ENCODE measurements around the gene PSIP1. TPM values are rescaled to one million over a fixed set of nuclear protein-coding genes. Genes with fewer than 3 reads are reported as not detected.
A peak's percentile ranks its signal among the peaks of the same experiment; 100 is the strongest.
"Not testable (repeated sequence)": the region's sequence is repeated elsewhere in the genome, so short reads cannot be mapped to it uniquely, and the experiment has no call there.

PSIP1 gene
- total RNA-seq, 1 experiment from 2014 or later = 362 TPM

DNA sequence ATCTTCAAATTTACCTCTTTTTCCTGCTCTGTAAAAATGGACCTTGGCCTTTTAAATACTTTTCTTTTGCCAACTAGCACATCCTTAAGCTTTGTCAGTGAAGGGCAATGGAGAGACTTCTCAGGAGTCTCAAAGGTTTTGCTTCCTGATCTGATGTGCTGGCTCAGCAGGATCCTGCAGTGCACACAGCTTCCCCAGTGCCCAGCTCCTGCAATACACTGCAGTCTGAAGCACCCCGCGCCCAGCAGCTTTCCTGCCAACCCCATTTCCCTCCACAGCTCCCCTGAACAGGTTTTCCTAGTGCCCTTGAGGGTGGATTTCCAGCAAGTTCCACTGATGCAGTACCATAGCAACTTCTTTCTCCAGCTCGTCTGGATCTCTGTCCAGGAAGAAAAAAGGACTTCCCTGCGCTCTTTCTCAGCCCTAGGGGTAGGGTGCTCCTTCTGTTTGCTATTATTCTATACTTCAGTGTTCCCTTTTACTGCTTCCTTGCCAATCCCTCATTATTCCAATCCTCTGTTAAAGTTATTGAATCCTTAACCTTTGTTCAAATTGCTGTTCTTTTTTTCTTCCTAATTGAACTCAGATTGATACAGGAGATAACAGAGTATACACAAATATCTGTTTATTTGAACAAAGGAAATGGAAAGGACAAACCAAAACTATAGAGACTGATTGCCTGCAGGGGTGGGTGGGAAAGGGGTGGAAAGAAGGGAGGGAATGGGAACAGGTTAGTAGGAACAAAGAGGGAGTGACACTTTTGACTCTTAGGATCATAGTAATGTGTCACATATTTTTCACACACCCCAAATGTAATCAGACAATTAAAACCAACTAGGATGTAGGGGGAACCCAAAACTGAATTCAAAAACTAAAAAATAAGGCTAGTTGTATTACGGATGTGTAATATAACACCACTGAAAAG is 79.6 kb downstream of the PSIP1 start:
- Histone ChIP-seq H3K14ac (ENCODE audit: insufficient read depth, low read length) (no peak overlapping the region), H2BK5ac (ENCODE audit: insufficient read length, low read length) (no peak overlapping the region), H3K18ac (ENCODE audit: insufficient read length, low read depth, low read length) (no peak overlapping the region), H3K27me3 (ENCODE audit: insufficient read depth, low read length) (no peaks in the 10 kb centered on the region), H3K9me3 (ENCODE audit: control insufficient read depth, low read depth, low read length) (no peaks in the 10 kb centered on the region), H3K79me2 (ENCODE audit: insufficient read depth, low read length) (no peaks in the 10 kb centered on the region), H3T11ph (ENCODE audit: low read length) (no peak overlapping the region), H3K4me1 (ENCODE audit: insufficient read depth, low read length) (no peaks in the 10 kb centered on the region), H3K23me2 (ENCODE audit: insufficient read length, low read depth, low read length, poor library complexity, severe bottlenecking) (no peaks in the 10 kb centered on the region), H3K9ac (ENCODE audit: extremely low read depth, insufficient read length, low read length) (no peak overlapping the region), H3K23ac (ENCODE audit: insufficient read length, low read depth, low read length) (no peak overlapping the region), H3K79me1 (ENCODE audit: insufficient read depth, low read depth, low read length, poor library complexity, severe bottlenecking) (peaks cover 4% of the 10 kb centered on the region), H2AK5ac (ENCODE audit: insufficient read length, low read length) (no peak overlapping the region), H3K4ac (ENCODE audit: low read depth, low read length) (no peak overlapping the region), H4K5ac (ENCODE audit: insufficient read length, low read depth, low read length) (no peak overlapping the region), H2AFZ (ENCODE audit: low read length) (no peak overlapping the region), H4K20me1 (ENCODE audit: control insufficient read depth, insufficient read depth, insufficient read length) (no peaks in the 10 kb centered on the region), H2BK15ac (ENCODE audit: low read depth, low read length) (no peak overlapping the region), H3K4me2 (ENCODE audit: insufficient read depth, insufficient read length, low read length) (no peak overlapping the region), H4K8ac (replicated peaks; ENCODE audit: insufficient read length, low read depth, low read length) (no peak overlapping the region), H2BK20ac (ENCODE audit: low read depth, low read length, poor library complexity, severe bottlenecking) (no peak overlapping the region), H2BK12ac (ENCODE audit: insufficient read length, low read depth, low read length) (no peak overlapping the region), H4K91ac (ENCODE audit: insufficient read length, low read depth, low read length) (no peak overlapping the region), H3K27ac (ENCODE audit: insufficient read length, low read depth, low read length) (no peak overlapping the region), H3K56ac (ENCODE audit: insufficient read length, low read depth, low read length) (no peak overlapping the region), H2BK120ac (ENCODE audit: low read depth, low read length, poor library complexity, severe bottlenecking) (no peak overlapping the region)
- Mint-ChIP-seq H3K4me3 (no peak overlapping the region), H3K27ac (peak overlapping the region; percentile 12 to 91 (median 38); a peak in 5 of 7 replicates), H3K36me3 (ENCODE audit: insufficient read depth in 1 of 3, low read depth in 3 of 3) (peaks cover 38 to 67% (median 58%) of the 10 kb centered on the region in 3 experiments), H3K27me3 (ENCODE audit: low read depth) (no peaks in the 10 kb centered on the region), H3K4me1 (peaks cover 6 to 15% of the 10 kb centered on the region in 2 experiments), H3K9me3 (no peaks in the 10 kb centered on the region; a peak in 1 of 5 replicates)
- no CpG with 5 or more reads among the region's 5 CpGs for WGBS (ENCODE audit: extremely low coverage, insufficient read length, low lambda C conversion rate)
- TF ChIP-seq, protein P1, sequence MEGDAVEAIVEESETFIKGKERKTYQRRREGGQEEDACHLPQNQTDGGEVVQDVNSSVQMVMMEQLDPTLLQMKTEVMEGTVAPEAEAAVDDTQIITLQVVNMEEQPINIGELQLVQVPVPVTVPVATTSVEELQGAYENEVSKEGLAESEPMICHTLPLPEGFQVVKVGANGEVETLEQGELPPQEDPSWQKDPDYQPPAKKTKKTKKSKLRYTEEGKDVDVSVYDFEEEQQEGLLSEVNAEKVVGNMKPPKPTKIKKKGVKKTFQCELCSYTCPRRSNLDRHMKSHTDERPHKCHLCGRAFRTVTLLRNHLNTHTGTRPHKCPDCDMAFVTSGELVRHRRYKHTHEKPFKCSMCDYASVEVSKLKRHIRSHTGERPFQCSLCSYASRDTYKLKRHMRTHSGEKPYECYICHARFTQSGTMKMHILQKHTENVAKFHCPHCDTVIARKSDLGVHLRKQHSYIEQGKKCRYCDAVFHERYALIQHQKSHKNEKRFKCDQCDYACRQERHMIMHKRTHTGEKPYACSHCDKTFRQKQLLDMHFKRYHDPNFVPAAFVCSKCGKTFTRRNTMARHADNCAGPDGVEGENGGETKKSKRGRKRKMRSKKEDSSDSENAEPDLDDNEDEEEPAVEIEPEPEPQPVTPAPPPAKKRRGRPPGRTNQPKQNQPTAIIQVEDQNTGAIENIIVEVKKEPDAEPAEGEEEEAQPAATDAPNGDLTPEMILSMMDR (conservative IDR thresholded peaks at IDR 0.05) = no peak
- DNase-seq = no peak

DNA sequence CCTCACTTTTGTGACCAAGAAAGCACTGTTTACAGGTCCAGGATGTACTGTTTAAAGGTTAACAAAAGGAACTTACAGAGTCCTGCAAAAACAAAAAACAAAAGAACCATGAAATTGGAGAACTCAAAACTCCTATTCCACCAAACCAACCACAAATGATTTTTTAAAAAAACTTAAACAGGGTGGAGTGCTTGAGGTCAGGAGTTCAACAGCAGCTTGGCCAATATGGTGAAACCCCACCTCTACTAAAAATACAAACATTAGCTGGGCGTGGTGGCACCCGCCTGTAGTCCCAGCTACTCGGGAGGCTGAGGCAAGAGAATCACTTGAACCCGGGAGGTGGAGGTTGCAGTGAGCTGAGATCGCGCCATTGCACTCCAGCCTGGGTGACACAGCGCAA is 83.1 kb downstream of the PSIP1 start:
- peaks cover 12% of the 10 kb centered on the region for H3K79me1 ChIP-seq (ENCODE audit: insufficient read depth, low read depth, low read length, poor library complexity, severe bottlenecking)
- not testable (repeated sequence) for H2AK5ac ChIP-seq (ENCODE audit: insufficient read length, low read length); H4K5ac ChIP-seq (ENCODE audit: insufficient read length, low read depth, low read length); H3K79me2 ChIP-seq (ENCODE audit: insufficient read depth, low read length); H2BK20ac ChIP-seq (ENCODE audit: low read depth, low read length, poor library complexity, severe bottlenecking); H2BK5ac ChIP-seq (ENCODE audit: insufficient read length, low read length); H3K23ac ChIP-seq (ENCODE audit: insufficient read length, low read depth, low read length); H4K20me1 ChIP-seq (ENCODE audit: control insufficient read depth, insufficient read depth, insufficient read length); H3K14ac ChIP-seq (ENCODE audit: insufficient read depth, low read length); H2AFZ ChIP-seq (ENCODE audit: low read length); H3K9me3 ChIP-seq (ENCODE audit: control insufficient read depth, low read depth, low read length); H3K27me3 Mint-ChIP-seq (ENCODE audit: low read depth); H2BK120ac ChIP-seq (ENCODE audit: low read depth, low read length, poor library complexity, severe bottlenecking); H3K9me3 Mint-ChIP-seq; H3K27me3 ChIP-seq (ENCODE audit: insufficient read depth, low read length); H3K27ac ChIP-seq (ENCODE audit: insufficient read length, low read depth, low read length); H2BK12ac ChIP-seq (ENCODE audit: insufficient read length, low read depth, low read length); H3K4ac ChIP-seq (ENCODE audit: low read depth, low read length); H4K91ac ChIP-seq (ENCODE audit: insufficient read length, low read depth, low read length); H3K4me2 ChIP-seq (ENCODE audit: insufficient read depth, insufficient read length, low read length); DNase-seq; H3K4me3 Mint-ChIP-seq; H3T11ph ChIP-seq (ENCODE audit: low read length); H3K9ac ChIP-seq (ENCODE audit: extremely low read depth, insufficient read length, low read length); H2BK15ac ChIP-seq (ENCODE audit: low read depth, low read length); H4K8ac ChIP-seq (replicated peaks; ENCODE audit: insufficient read length, low read depth, low read length); H3K18ac ChIP-seq (ENCODE audit: insufficient read length, low read depth, low read length); H3K23me2 ChIP-seq (ENCODE audit: insufficient read length, low read depth, low read length, poor library complexity, severe bottlenecking); H3K56ac ChIP-seq (ENCODE audit: insufficient read length, low read depth, low read length); H3K4me1 ChIP-seq (ENCODE audit: insufficient read depth, low read length); H3K27ac Mint-ChIP-seq
- no CpG with 5 or more reads among the region's 7 CpGs for WGBS (ENCODE audit: extremely low coverage, insufficient read length, low lambda C conversion rate)
- Mint-ChIP-seq H3K4me1 (peaks cover 21 to 26% of the 10 kb centered on the region in 2 experiments), H3K36me3 (ENCODE audit: insufficient read depth in 1 of 3, low read depth in 3 of 3) (peaks cover 30 to 58% (median 48%) of the 10 kb centered on the region in 3 experiments)
